Gastrocnemius medialis (tissue), 4 donors: Measurements from ENCODE around the gene DONSON. TPM values are rescaled to one million over a fixed set of nuclear protein-coding genes. Genes with fewer than 3 reads are reported as not detected.

Source experiments
- ATAC-seq, 2 donors: fragments of 150-250 bp; one replicate each; pipeline ENCODE4 v1.9.1; 2016
- DNase-seq, 2 donors: peaks; one replicate each; pipeline ENCODE4 v3.0.0-alpha.2; 2019
- H3K27ac ChIP-seq, 4 donors: fragments of 200-600 bp; sonication (generic); 1 replicate in 1 of 4; 2 replicates in 3 of 4; pipeline ENCODE4 v1.5.1; 2016 to 2018; ENCODE audit warnings: mild to moderate bottlenecking in 2 of 4, moderate library complexity in 1 of 4
- H3K27me3 ChIP-seq, 3 donors: fragments of 200-600 bp; sonication (generic) in 2 of 3; 1 replicate in 1 of 3; 2 replicates in 2 of 3; pipeline versions ENCODE4 v1.5.1 to v1.6.0; 2016 to 2019; ENCODE audit warnings: mild to moderate bottlenecking in 1 of 3, moderate library complexity in 1 of 3
- H3K36me3 ChIP-seq, 2 donors: fragments of 200-600 bp; sonication (generic) in 1 of 2; one replicate each; pipeline ENCODE4 v1.5.1; 2017 to 2018
- H3K4me1 ChIP-seq, 2 donors: fragments of 200-600 bp; sonication (generic) in 1 of 2; one replicate each; pipeline ENCODE4 v1.5.1; 2016 to 2017; ENCODE audit warnings: mild to moderate bottlenecking in 2 of 2
- H3K4me3 ChIP-seq, 4 donors: fragments of 200-600 bp; sonication (generic) in 3 of 4; 1 replicate in 1 of 4; 2 replicates in 3 of 4; pipeline ENCODE4 v1.5.1; 2016 to 2019; ENCODE audit warnings: mild to moderate bottlenecking in 2 of 4
- H3K9me3 ChIP-seq, 3 donors: fragments of 200-600 bp; sonication (generic) in 2 of 3; 1 replicate in 1 of 3; 2 replicates in 2 of 3; pipeline ENCODE4 v1.5.1; 2016 to 2019
- POLR2A ChIP-seq, 2 donors: fragments of 450-650 bp; IDR thresholded peaks; one replicate each; pipeline ENCODE4 v1.6.1; 2017; ENCODE audit warnings: antibody characterized with exemption in 2 of 2, mild to moderate bottlenecking in 2 of 2, moderate library complexity in 2 of 2
- in situ Hi-C, 4 donors: fragments of 200-750 bp; cut with MboI; loops; one replicate each; pipeline versions ENCODE4 v1.15.0 to v1.8.0; 2017; ENCODE audit warnings: low sequenced_read_pairs in 4 of 4
- intact Hi-C: fragments of 100-400 bp; cut with DNase I; formaldehyde crosslinking; loops from one replicate; pipeline ENCODE4 v1.15.1; 2023; ENCODE audit warnings: low total_unique reads
- total RNA-seq, 4 donors: library from RNA; depleted of rRNA; stranded (reverse); fragments of >200 nt; gene quantifications; one replicate each; pipeline versions ENCODE4 v1.1.0 to v1.2.3, GENCODE V29; 2016
- TF ChIP-seq, protein P1 (sequence below), 5 experiments: fragments of 450-650 bp in 3 of 5; fragments of 200-600 bp in 2 of 5; sonication (generic) in 2 of 5; IDR thresholded peaks in 4 of 5; conservative IDR thresholded peaks in 1 of 5; 1 replicate in 4 of 5; 2 replicates in 1 of 5; pipeline ENCODE4 v1.5.1; 2016 to 2019; ENCODE audit warnings: antibody characterized with exemption in 5 of 5, mild to moderate bottlenecking in 3 of 5, moderate library complexity in 3 of 5

The DONSON gene
- total RNA-seq, 4 donors from 2014 or later: 3.6 to 5.3 (median 4.2) TPM

- H3K27me3 ChIP-seq: no peaks in the 10 kb centered on the region
- no peaks in the 10 kb centered on the region for H3K9me3 ChIP-seq
- no peaks in the 10 kb centered on the region for H3K4me1 ChIP-seq
- no peak overlapping the region for H3K4me3 ChIP-seq
- peaks cover 0 to 65% of the 10 kb centered on the region in 2 donors for H3K36me3 ChIP-seq
- DNase-seq (no peak), ATAC-seq (no peak)
- in situ Hi-C loops: no loop called here
- intact Hi-C loops: no loop called here
- no peak overlapping the region for H3K27ac ChIP-seq
- TF ChIP-seq, protein P1, sequence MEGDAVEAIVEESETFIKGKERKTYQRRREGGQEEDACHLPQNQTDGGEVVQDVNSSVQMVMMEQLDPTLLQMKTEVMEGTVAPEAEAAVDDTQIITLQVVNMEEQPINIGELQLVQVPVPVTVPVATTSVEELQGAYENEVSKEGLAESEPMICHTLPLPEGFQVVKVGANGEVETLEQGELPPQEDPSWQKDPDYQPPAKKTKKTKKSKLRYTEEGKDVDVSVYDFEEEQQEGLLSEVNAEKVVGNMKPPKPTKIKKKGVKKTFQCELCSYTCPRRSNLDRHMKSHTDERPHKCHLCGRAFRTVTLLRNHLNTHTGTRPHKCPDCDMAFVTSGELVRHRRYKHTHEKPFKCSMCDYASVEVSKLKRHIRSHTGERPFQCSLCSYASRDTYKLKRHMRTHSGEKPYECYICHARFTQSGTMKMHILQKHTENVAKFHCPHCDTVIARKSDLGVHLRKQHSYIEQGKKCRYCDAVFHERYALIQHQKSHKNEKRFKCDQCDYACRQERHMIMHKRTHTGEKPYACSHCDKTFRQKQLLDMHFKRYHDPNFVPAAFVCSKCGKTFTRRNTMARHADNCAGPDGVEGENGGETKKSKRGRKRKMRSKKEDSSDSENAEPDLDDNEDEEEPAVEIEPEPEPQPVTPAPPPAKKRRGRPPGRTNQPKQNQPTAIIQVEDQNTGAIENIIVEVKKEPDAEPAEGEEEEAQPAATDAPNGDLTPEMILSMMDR (IDR thresholded peaks at IDR 0.05 in 4 of 5, conservative IDR thresholded peaks at IDR 0.05 in 1 of 5): no peak
- TF ChIP-seq POLR2A (IDR thresholded peaks at IDR 0.05): no peak
These were observed 9.6 kb upstream of the DONSON start for GRCh38 chr21:33598051-33598450.

- H3K27ac ChIP-seq: peak overlapping the region; percentile 78 to 90 (median 84)
- no peaks in the 10 kb centered on the region for H3K27me3 ChIP-seq
- intact Hi-C loops (loop anchor here (1.0 to 2.0 kb wide), 4 partner anchors 17 to 264 kb away; partner anchors contain the start of genes CRYZL1, GART, IFNAR1 and SON), in situ Hi-C loops (no loop called here)
- no peaks in the 10 kb centered on the region for H3K36me3 ChIP-seq
- ATAC-seq (peak; percentile 28 to 38), DNase-seq (no peak)
- peak overlapping the region; percentile 55 to 75 (median 70) for H3K4me3 ChIP-seq
- peaks cover 10 to 14% of the 10 kb centered on the region in 2 donors for H3K4me1 ChIP-seq
- H3K9me3 ChIP-seq: no peaks in the 10 kb centered on the region
- TF ChIP-seq, protein P1 (IDR thresholded peaks at IDR 0.05 in 4 of 5, conservative IDR thresholded peaks at IDR 0.05 in 1 of 5): no peak
- no peak for TF ChIP-seq POLR2A (IDR thresholded peaks at IDR 0.05)
These were observed 546 bp downstream of the DONSON start for GRCh38 chr21:33587792-33588484.

DNA sequence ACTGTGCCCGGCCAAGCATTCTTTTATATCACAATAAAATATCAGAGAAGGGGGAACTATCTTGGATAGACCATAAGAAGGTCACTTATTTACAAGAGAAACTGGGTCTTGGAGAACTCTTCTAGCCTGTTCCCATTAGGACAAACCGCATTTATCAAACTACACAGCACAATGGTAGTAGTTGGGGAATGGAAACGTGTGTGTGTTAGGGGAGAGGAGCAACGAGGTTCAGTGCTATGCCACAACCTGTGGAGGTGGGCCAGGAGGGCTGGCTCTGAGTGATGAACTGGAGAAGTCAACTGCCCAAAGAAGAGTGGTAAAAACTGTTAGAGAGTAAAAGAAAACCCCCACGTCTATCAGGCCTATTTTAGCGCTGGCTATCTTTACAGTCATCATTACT, 1.6 kb downstream of the DONSON start:
- no peak for ATAC-seq
- in situ Hi-C loops (no loop called here), intact Hi-C loops (no loop called here)
- Histone ChIP-seq H3K27me3 (no peaks in the 10 kb centered on the region), H3K9me3 (no peaks in the 10 kb centered on the region), H3K4me3 (no peak overlapping the region), H3K36me3 (no peaks in the 10 kb centered on the region), H3K27ac (no peak overlapping the region), H3K4me1 (peaks cover 10 to 14% of the 10 kb centered on the region in 2 donors)
- DNase-seq: no peak
- TF ChIP-seq, protein P1 (IDR thresholded peaks at IDR 0.05 in 4 of 5, conservative IDR thresholded peaks at IDR 0.05 in 1 of 5): no peak
- TF ChIP-seq POLR2A (IDR thresholded peaks at IDR 0.05): no peak

- DNase-seq (no peak), ATAC-seq (no peak)
- intact Hi-C loops (no loop called here), in situ Hi-C loops (no loop called here)
- no peak overlapping the region for H3K4me3 ChIP-seq
- H3K4me1 ChIP-seq: peaks cover 10 to 14% of the 10 kb centered on the region in 2 donors
- TF ChIP-seq, protein P1 (IDR thresholded peaks at IDR 0.05 in 4 of 5, conservative IDR thresholded peaks at IDR 0.05 in 1 of 5): no peak
- TF ChIP-seq POLR2A (IDR thresholded peaks at IDR 0.05): no peak
- no peaks in the 10 kb centered on the region for H3K36me3 ChIP-seq
- H3K27ac ChIP-seq: no peak overlapping the region
- H3K9me3 ChIP-seq: no peaks in the 10 kb centered on the region
- no peaks in the 10 kb centered on the region for H3K27me3 ChIP-seq
These were observed 4.0 kb downstream of the DONSON start for GRCh38 chr21:33584455-33584854.
